DND-41 (cell line): ENCODE results near the gene ADAD1.
A peak's percentile ranks its signal among the peaks of the same experiment; 100 is the strongest.

Experiments used
- ATAC-seq: fragments of 200-7000 bp; cut with Tn5 transposase; 3 replicates; pipeline ENCODE4 v1.9.1; 2021; ENCODE audit warnings: low read depth; ENCODE audit not compliant: insufficient read depth
- DNase-seq: peaks from one replicate; pipeline ENCODE4 v3.0.0-alpha.2; 2020
- H2AFZ ChIP-seq: 2 replicates; pipeline ENCODE4 v1.6.0; 2012; ENCODE audit warnings: low read depth, low read length
- H3K27ac ChIP-seq: 2 replicates; pipeline ENCODE4 v1.5.1; 2012; ENCODE audit warnings: low read length, inconsistent platforms
- H3K27me3 ChIP-seq: fragments of 200-600 bp; sonication (generic); 2 replicates; pipeline ENCODE4 v1.6.0; 2012; ENCODE audit warnings: low read length, mild to moderate bottlenecking, inconsistent platforms; ENCODE audit not compliant: insufficient read depth, poor library complexity
- H3K36me3 ChIP-seq: 2 replicates; pipeline ENCODE4 v1.5.1; 2012; ENCODE audit warnings: low read length, inconsistent platforms; ENCODE audit not compliant: insufficient read depth
- H3K4me1 ChIP-seq: 2 replicates; pipeline ENCODE4 v1.5.1; 2012; ENCODE audit warnings: mild to moderate bottlenecking, low read length; ENCODE audit not compliant: insufficient read depth
- H3K4me2 ChIP-seq: 2 replicates; pipeline ENCODE4 v1.6.0; 2012; ENCODE audit warnings: mild to moderate bottlenecking, moderate library complexity, low read length, inconsistent platforms; ENCODE audit not compliant: insufficient read depth
- H3K4me3 ChIP-seq, 2 experiments: fragments of 200-600 bp in 1 of 2; shearing (Covaris generic) in 1 of 2; 2 replicates each; pipeline ENCODE4 v1.5.1; 2012 to 2016; ENCODE audit warnings: inconsistent platforms in 2 of 2, low read length in 2 of 2, mild to moderate bottlenecking in 2 of 2, low read depth in 1 of 2, moderate library complexity in 1 of 2
- H3K79me2 ChIP-seq: 2 replicates; pipeline ENCODE4 v1.6.0; 2012; ENCODE audit warnings: low read length, inconsistent platforms; ENCODE audit not compliant: insufficient read depth
- H3K9ac ChIP-seq: 2 replicates; pipeline ENCODE4 v1.6.0; 2012; ENCODE audit warnings: low read depth, mild to moderate bottlenecking, inconsistent platforms, low read length, moderate library complexity
- H3K9me3 ChIP-seq: 2 replicates; pipeline ENCODE4 v1.5.1; 2012; ENCODE audit warnings: low read length, moderate library complexity, mild to moderate bottlenecking, inconsistent platforms; ENCODE audit not compliant: insufficient read depth, severe bottlenecking
- H4K20me1 ChIP-seq: 2 replicates; pipeline ENCODE4 v1.6.0; 2012; ENCODE audit warnings: low read length; ENCODE audit not compliant: insufficient read depth
- CTCF ChIP-seq: IDR thresholded peaks from 2 replicates; pipeline ENCODE4 v1.5.1; 2012; ENCODE audit warnings: borderline replicate concordance, low read length, moderate library complexity, mild to moderate bottlenecking; ENCODE audit not compliant: poor library complexity, severe bottlenecking; ENCODE audit errors: extremely low read depth
- EZH2 ChIP-seq: IDR thresholded peaks from 3 replicates; pipeline ENCODE4 v1.6.1; 2012; ENCODE audit warnings: borderline replicate concordance, low read depth, mild to moderate bottlenecking, moderate library complexity, low read length, inconsistent platforms; ENCODE audit not compliant: severe bottlenecking

Gene ADAD1

DNA sequence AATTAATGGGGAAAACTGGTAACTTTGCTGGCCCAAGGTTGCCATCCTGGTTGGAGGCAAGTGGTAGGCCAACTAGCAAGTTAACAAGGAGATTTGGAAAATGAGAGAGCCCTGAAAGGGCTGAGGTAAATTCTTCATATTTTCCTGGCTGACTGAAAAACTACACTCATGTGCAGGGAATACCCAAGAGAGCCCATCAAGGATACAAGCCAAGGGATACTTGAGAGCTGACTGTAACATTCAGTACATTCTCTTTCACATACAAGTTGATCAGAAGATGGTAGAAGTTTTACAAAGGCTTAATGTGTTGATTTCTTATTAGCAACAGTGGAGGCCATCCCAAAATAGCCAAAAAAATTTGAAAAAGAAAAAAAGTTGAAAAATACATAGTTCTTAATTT is 44.4 kb downstream of the ADAD1 start:
- H3K79me2 ChIP-seq, result no peaks in the 10 kb centered on the region
- H3K27ac ChIP-seq, result no peak overlapping the region
- TF ChIP-seq EZH2 (no peak), CTCF (no peak)
- H3K36me3 ChIP-seq, result no peaks in the 10 kb centered on the region
- no peaks in the 10 kb centered on the region for H3K4me1 ChIP-seq
- no peak overlapping the region for H3K4me3 ChIP-seq
- DNase-seq (no peak), ATAC-seq (no peak)
- no peak overlapping the region for H3K9ac ChIP-seq
- H3K27me3 ChIP-seq, result peaks cover 4% of the 10 kb centered on the region
- no peaks in the 10 kb centered on the region for H3K9me3 ChIP-seq
- H3K4me2 ChIP-seq, result no peak overlapping the region
- no peaks in the 10 kb centered on the region for H4K20me1 ChIP-seq
- no peak overlapping the region for H2AFZ ChIP-seq

- DNase-seq (no peak), ATAC-seq (no peak)
- H3K27me3 ChIP-seq, result peaks cover 5% of the 10 kb centered on the region
- no peaks in the 10 kb centered on the region for H4K20me1 ChIP-seq
- H3K9me3 ChIP-seq, result no peaks in the 10 kb centered on the region
- H3K79me2 ChIP-seq, result no peaks in the 10 kb centered on the region
- H3K9ac ChIP-seq, result no peak overlapping the region
- H3K4me2 ChIP-seq, result no peak overlapping the region
- no peak overlapping the region for H2AFZ ChIP-seq
- TF ChIP-seq CTCF (no peak), EZH2 (no peak)
- no peak overlapping the region for H3K4me3 ChIP-seq
- peaks cover 5% of the 10 kb centered on the region; the same call in 1 of the 2 replicates for H3K4me1 ChIP-seq
- no peak overlapping the region for H3K27ac ChIP-seq
- H3K36me3 ChIP-seq, result no peaks in the 10 kb centered on the region
Measured at GRCh38 chr4:122431351-122431750, 52.5 kb downstream of the ADAD1 start.

GRCh38 chr4:122434285-122434684 is 55.5 kb downstream of the ADAD1 start:
- no peak overlapping the region for H3K4me2 ChIP-seq
- peaks cover 5% of the 10 kb centered on the region; the same call in 1 of the 2 replicates for H3K4me1 ChIP-seq
- H3K4me3 ChIP-seq, result no peak overlapping the region
- no peaks in the 10 kb centered on the region for H4K20me1 ChIP-seq
- H3K9ac ChIP-seq, result no peak overlapping the region
- peaks cover 3% of the 10 kb centered on the region for H3K27me3 ChIP-seq
- TF ChIP-seq EZH2 (no peak), CTCF (no peak)
- no peak overlapping the region for H2AFZ ChIP-seq
- no peaks in the 10 kb centered on the region for H3K36me3 ChIP-seq
- ATAC-seq (peak; percentile 45; the same call in 1 of the 3 replicates), DNase-seq (no peak)
- H3K27ac ChIP-seq, result no peak overlapping the region
- no peaks in the 10 kb centered on the region for H3K9me3 ChIP-seq
- H3K79me2 ChIP-seq, result no peaks in the 10 kb centered on the region

GRCh38 chr4:122450847-122451246 is 72.0 kb downstream of the ADAD1 start:
- ATAC-seq (peak; percentile 42; the same call in 1 of the 3 replicates), DNase-seq (peak; percentile 4)
- H3K9me3 ChIP-seq, result no peaks in the 10 kb centered on the region
- H4K20me1 ChIP-seq, result no peaks in the 10 kb centered on the region
- no peaks in the 10 kb centered on the region for H3K79me2 ChIP-seq
- no peaks in the 10 kb centered on the region for H3K4me1 ChIP-seq
- peaks cover 7% of the 10 kb centered on the region for H3K27me3 ChIP-seq
- H2AFZ ChIP-seq, result no peak overlapping the region
- TF ChIP-seq EZH2 (no peak), CTCF (peak; percentile 40)
- no peak overlapping the region for H3K27ac ChIP-seq
- H3K4me3 ChIP-seq, result no peak overlapping the region
- H3K36me3 ChIP-seq, result no peaks in the 10 kb centered on the region
- no peak overlapping the region for H3K9ac ChIP-seq
- H3K4me2 ChIP-seq, result no peak overlapping the region
